Kidney (tissue), 14 donors: Measurements from ENCODE around the gene USP28. TPM values are rescaled to one million over a fixed set of nuclear protein-coding genes. Genes with fewer than 3 reads are reported as not detected.
A peak's percentile ranks its signal among the peaks of the same experiment; 100 is the strongest.

Experiments
- DNase-seq, 5 donors: peaks; one replicate each; pipeline ENCODE4 v3.0.0-alpha.2; 2013 to 2020
- FAIRE-seq: peaks from 2 replicates; lab custom pipeline; 2012; peaks lifted over from hg19 to GRCh38; lab: Jason Lieb, UNC
- H3K27ac ChIP-seq, 2 donors: one replicate each; pipeline ENCODE4 v1.7.0; 2013; ENCODE audit warnings: low read depth in 2 of 2, low read length in 2 of 2, inconsistent platforms in 1 of 2
- H3K27me3 ChIP-seq: one replicate; pipeline ENCODE4 v1.7.1; 2013; ENCODE audit warnings: low read length, inconsistent platforms; ENCODE audit not compliant: control insufficient read depth, insufficient read depth
- H3K36me3 ChIP-seq, 3 donors: one replicate each; pipeline versions ENCODE4 v1.7.0 to v1.7.1; 2013; ENCODE audit warnings: low read length in 3 of 3, control low read depth in 1 of 3, inconsistent platforms in 1 of 3; ENCODE audit not compliant: insufficient read depth in 3 of 3, control insufficient read depth in 2 of 3
- H3K4me1 ChIP-seq, 3 donors: one replicate each; pipeline versions ENCODE4 v1.7.0 to v1.7.1; 2013; ENCODE audit warnings: low read length in 3 of 3, inconsistent platforms in 1 of 3, low read depth in 1 of 3; ENCODE audit not compliant: control insufficient read depth in 2 of 3, insufficient read depth in 2 of 3
- H3K4me3 ChIP-seq, 3 donors: one replicate each; pipeline versions ENCODE4 v1.7.0 to v1.8.1; 2013; ENCODE audit warnings: low read length in 3 of 3, control low read depth in 1 of 3, inconsistent platforms in 1 of 3
- H3K9ac ChIP-seq, 3 donors: one replicate each; pipeline versions ENCODE4 v1.7.0 to v1.7.1; 2013; ENCODE audit warnings: low read length in 3 of 3, control low read depth in 1 of 3, inconsistent platforms in 1 of 3
- H3K9me3 ChIP-seq, 3 donors: one replicate each; pipeline versions ENCODE4 v1.7.0 to v1.7.1; 2013; ENCODE audit warnings: low read length in 3 of 3, control low read depth in 1 of 3, inconsistent platforms in 1 of 3; ENCODE audit not compliant: control insufficient read depth in 2 of 3, insufficient read depth in 1 of 3
- intact Hi-C: fragments of 100-400 bp; cut with DNase I; formaldehyde crosslinking; loops from one replicate; pipeline ENCODE4 v1.11.1; 2022
- polyA plus RNA-seq: library from polyadenylated mRNA; stranded (reverse); fragments of 350-450 nt; fragmentation: Illumina TruSeq; extraction: RNeasy Lipid Tissue Mini Kit (QIAGEN cat#74804); gene quantifications from one replicate; pipeline ENCODE4 v1.2.3, GENCODE V29; 2014; ENCODE audit warnings: low read depth, low replicate concordance; ENCODE audit not compliant: insufficient read depth
- total RNA-seq: library from RNA; stranded (reverse); fragmentation: NEBNext Ultra II Directional; extraction: Animal tissue kit (Norgen Biotek cat#: 25700); gene quantifications from one replicate; pipeline ENCODE4 v1.2.1, GENCODE V29; 2021
- TF ChIP-seq, protein P1 (sequence below): IDR thresholded peaks from 3 replicates; pipeline ENCODE4 v1.5.1; 2012; ENCODE audit warnings: mild to moderate bottlenecking, moderate library complexity, borderline replicate concordance; ENCODE audit not compliant: insufficient read depth; ENCODE audit errors: extremely low read depth
- donor health status: control.
- donor health status: control.
- donor health status: control.
- donor health status: control.
- donor health status: control.
- donor health status: DM: yes; HTN: yes; CAD: no.
- donor health status: Normal renal cell carcinoma (clear cell type).

The USP28 gene
- total and polyA plus RNA-seq, 2 donors from 2014 or later: 5.3 to 19.4 TPM

DNA sequence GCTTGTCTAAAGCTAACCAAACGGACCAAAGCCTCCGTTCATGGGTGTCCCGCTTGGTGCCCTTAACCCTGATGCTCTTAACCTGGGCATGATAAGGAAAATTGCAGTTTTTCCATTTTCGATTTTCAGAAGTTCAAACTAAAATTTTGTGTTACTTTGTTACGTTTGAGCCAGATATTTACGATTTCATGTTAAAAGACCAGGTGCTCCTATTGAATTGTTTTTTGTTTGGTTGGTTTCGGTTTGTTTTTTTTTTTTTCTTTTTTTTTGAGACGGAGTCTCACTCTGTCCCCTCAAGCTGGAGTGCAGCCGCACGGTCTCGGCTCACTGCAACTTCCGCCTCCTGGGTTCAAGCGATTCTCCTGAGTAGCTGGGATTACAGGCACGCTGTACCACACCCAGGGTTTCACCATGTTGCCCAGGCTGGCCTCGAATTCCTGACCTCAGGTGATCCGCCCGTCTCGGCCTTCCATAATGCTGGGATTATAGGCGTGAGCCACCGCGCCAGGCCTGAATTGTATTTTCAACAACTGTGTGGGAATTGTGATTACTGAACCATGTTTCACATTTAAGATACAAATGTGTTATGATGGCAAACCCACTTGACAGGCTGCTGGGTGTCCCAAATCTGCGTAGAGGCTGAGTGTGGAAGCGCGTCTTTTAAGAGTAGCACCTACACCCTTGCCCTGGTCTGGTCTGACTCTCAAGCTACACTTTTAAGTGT is 864 bp upstream of the USP28 start:
- DNase-seq (peak in 3 of 5 donors; percentile 26 to 76 (median 67)), FAIRE-seq (no peak)
- Histone ChIP-seq H3K27ac (peak overlapping the region; percentile 84 to 89), H3K9ac (peak overlapping the region; percentile 14 to 65 (median 38)), H3K4me1 (peaks cover 2 to 3% (median 3%) of the 10 kb centered on the region in 3 donors), H3K36me3 (no peaks in the 10 kb centered on the region), H3K27me3 (no peaks in the 10 kb centered on the region), H3K9me3 (no peaks in the 10 kb centered on the region), H3K4me3 (peak overlapping the region; percentile 68 to 73 (median 70))
- TF ChIP-seq, protein P1, sequence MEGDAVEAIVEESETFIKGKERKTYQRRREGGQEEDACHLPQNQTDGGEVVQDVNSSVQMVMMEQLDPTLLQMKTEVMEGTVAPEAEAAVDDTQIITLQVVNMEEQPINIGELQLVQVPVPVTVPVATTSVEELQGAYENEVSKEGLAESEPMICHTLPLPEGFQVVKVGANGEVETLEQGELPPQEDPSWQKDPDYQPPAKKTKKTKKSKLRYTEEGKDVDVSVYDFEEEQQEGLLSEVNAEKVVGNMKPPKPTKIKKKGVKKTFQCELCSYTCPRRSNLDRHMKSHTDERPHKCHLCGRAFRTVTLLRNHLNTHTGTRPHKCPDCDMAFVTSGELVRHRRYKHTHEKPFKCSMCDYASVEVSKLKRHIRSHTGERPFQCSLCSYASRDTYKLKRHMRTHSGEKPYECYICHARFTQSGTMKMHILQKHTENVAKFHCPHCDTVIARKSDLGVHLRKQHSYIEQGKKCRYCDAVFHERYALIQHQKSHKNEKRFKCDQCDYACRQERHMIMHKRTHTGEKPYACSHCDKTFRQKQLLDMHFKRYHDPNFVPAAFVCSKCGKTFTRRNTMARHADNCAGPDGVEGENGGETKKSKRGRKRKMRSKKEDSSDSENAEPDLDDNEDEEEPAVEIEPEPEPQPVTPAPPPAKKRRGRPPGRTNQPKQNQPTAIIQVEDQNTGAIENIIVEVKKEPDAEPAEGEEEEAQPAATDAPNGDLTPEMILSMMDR: no peak
- intact Hi-C loops: no loop called here

DNA sequence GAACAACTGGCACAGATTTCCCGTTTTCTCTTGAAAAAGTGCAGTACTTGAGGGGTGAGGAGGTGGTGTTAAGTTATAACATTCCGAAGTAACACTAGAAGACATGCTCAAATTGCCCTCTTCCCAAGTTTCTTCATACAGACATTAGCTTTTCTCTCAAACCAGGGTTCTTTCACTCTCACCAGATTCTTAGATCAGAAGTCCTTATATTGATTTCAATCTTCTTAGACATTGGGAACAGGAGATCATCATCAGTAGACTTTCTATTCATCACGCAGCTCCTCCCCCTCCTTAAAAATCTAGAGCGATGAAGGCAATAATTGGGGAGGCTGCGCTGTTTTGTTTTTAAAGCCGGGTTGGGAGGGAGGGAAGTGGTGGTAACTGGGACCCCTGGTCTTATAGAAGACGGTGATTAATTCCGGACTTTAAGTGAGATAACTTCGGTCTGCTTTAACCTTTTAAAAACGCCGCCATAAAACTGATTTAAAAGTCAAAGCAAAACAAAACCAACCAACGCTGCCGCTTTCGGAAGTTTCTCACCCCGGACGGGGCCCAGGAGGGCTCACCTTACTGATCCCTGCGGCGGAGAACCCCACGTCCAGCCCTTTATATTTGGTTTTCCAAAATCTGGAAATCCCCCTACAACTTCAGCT is 665 bp downstream of the USP28 start:
- no peaks in the 10 kb centered on the region for H3K27me3 ChIP-seq
- no peak overlapping the region for H3K27ac ChIP-seq
- no peaks in the 10 kb centered on the region for H3K9me3 ChIP-seq
- H3K9ac ChIP-seq: peak overlapping the region; percentile 28 to 72 (median 65)
- no peak for FAIRE-seq
- peak overlapping the region; percentile 71 to 85 (median 81) for H3K4me3 ChIP-seq
- DNase-seq: peak in 2 of 5 donors; percentile 58 to 73
- intact Hi-C loops: no loop called here
- no peaks in the 10 kb centered on the region for H3K36me3 ChIP-seq
- TF ChIP-seq, protein P1: no peak
- peaks cover 2 to 3% (median 3%) of the 10 kb centered on the region in 3 donors for H3K4me1 ChIP-seq

DNA sequence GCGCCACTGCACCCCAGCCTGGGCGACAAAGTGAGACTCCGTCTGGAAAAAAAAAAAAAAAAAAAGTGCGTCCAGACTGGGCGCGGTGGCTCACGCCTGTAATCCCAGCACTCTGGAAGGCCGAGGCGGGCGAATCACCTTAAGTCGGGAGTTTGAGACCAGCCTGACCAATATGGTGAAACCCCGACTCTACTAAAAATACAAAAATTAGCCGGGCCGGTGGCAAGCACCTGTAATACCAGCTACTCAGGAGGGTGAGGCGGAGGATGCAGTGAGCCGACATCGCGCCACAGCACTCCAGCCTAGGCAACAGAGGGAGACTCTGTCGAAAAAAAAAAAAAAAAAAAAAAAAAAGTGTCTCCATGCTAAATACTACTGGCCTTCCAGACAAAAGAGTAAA is 1.3 kb downstream of the USP28 start:
- H3K27ac ChIP-seq: no peak overlapping the region
- TF ChIP-seq, protein P1: no peak
- H3K27me3 ChIP-seq: no peaks in the 10 kb centered on the region
- no peaks in the 10 kb centered on the region for H3K9me3 ChIP-seq
- H3K4me1 ChIP-seq: peaks cover 2 to 3% (median 3%) of the 10 kb centered on the region in 3 donors
- no peak for DNase-seq
- H3K9ac ChIP-seq: peak overlapping the region in 1 of 3 donors; percentile 72
- no peaks in the 10 kb centered on the region for H3K36me3 ChIP-seq
- H3K4me3 ChIP-seq: peak overlapping the region in 2 of 3 donors; percentile 81 to 85
- intact Hi-C loops: no loop called here
- FAIRE-seq: no peak
